ENCODE results near the gene SGO1.

DNA sequence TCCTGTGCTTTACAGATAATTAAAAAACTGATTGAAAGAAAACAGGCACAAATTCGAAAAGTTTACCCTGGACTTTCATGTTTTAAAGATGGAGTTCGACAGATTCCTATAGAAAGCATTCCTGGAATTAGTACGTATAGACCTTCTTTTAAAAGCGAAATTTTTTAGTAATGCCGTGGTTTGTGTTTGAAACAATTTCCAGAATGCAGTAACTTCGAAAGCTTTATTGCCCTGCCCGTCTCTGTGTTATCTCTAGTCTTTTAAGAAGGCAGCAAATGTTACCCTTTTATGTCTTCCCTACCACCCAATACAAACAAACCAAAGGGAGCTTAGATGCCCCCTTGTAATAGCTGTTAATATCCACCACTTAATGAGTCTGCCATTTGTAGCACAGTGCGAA, 39.7 kb downstream of the SGO1 start:
- TF ChIP-seq FOXM1 (IDR thresholded peaks at IDR 0.05; ENCODE audit: borderline replicate concordance) (no peak), SP1 (IDR thresholded peaks at IDR 0.05) (no peak), FOXK2 (IDR thresholded peaks at IDR 0.05) (no peak), SUZ12 (IDR thresholded peaks at IDR 0.05) (no peak), CTBP1 (IDR thresholded peaks at IDR 0.05; ENCODE audit: borderline replicate concordance) (no peak), ARNT (IDR thresholded peaks at IDR 0.05) (no peak)
